Stimulated activated naive B cell treated with anti-CD40 and anti-IgM and Interleukin-4, amounts not matched to agents 10 μg/mL and 1 μg/mL and 100 μg/mL, for 72 hours (primary cell): ENCODE results near the gene MLPH.

Experiments
- ATAC-seq, 2 donors: fragments of 150-1000 bp; cut with Tn5 transposase; replicated peaks; 2 replicates each; pipeline ENCODE4 v1.10.0; 2021; ENCODE audit warnings: moderate library complexity in 1 of 2
- DNase-seq: peaks from one replicate; pipeline ENCODE4 v3.0.0; 2021
- H3K27ac Mint-ChIP-seq: one replicate; pipeline ENCODE4 v1.8.0; 2022; ENCODE audit warnings: mild to moderate bottlenecking, mixed read lengths
- H3K27me3 Mint-ChIP-seq, 2 donors: one replicate each; pipeline ENCODE4 v1.8.0; 2022; ENCODE audit warnings: mixed read lengths in 2 of 2
- H3K36me3 Mint-ChIP-seq, 2 donors: one replicate each; pipeline ENCODE4 v1.8.0; 2022; ENCODE audit warnings: mixed read lengths in 2 of 2, mild to moderate bottlenecking in 1 of 2
- H3K4me1 Mint-ChIP-seq, 2 donors: one replicate each; pipeline ENCODE4 v1.8.0; 2022; ENCODE audit warnings: mixed read lengths in 2 of 2, mild to moderate bottlenecking in 1 of 2
- H3K4me3 Mint-ChIP-seq, 2 donors: one replicate each; pipeline ENCODE4 v1.8.0; 2022; ENCODE audit warnings: mild to moderate bottlenecking in 2 of 2, mixed read lengths in 2 of 2, moderate library complexity in 1 of 2
- H3K9me3 Mint-ChIP-seq, 2 donors: one replicate each; pipeline ENCODE4 v1.8.0; 2022; ENCODE audit warnings: mixed read lengths in 2 of 2, mild to moderate bottlenecking in 1 of 2

Gene MLPH

DNA sequence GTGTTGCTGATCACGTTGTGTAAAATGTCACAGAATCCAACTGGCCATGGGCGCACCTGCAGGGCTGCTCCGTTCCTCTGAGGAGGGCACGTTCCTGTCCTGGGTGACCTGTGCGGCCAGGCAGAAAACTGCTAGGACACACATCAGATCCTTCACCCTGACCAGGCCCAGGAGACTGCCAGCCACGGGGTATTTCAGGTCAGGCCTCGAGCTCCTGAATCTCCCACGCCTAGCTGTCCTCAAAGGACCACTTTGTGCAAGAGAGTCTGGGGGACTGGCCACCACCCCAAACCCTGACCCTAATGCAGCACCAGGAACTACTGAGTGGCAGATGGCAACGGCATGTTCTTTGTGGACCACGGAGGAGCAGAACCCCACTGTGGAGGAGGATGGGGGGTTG lies 90.4 kb downstream of the MLPH start:
- H3K36me3 Mint-ChIP-seq, result no peaks in the 10 kb centered on the region

DNA sequence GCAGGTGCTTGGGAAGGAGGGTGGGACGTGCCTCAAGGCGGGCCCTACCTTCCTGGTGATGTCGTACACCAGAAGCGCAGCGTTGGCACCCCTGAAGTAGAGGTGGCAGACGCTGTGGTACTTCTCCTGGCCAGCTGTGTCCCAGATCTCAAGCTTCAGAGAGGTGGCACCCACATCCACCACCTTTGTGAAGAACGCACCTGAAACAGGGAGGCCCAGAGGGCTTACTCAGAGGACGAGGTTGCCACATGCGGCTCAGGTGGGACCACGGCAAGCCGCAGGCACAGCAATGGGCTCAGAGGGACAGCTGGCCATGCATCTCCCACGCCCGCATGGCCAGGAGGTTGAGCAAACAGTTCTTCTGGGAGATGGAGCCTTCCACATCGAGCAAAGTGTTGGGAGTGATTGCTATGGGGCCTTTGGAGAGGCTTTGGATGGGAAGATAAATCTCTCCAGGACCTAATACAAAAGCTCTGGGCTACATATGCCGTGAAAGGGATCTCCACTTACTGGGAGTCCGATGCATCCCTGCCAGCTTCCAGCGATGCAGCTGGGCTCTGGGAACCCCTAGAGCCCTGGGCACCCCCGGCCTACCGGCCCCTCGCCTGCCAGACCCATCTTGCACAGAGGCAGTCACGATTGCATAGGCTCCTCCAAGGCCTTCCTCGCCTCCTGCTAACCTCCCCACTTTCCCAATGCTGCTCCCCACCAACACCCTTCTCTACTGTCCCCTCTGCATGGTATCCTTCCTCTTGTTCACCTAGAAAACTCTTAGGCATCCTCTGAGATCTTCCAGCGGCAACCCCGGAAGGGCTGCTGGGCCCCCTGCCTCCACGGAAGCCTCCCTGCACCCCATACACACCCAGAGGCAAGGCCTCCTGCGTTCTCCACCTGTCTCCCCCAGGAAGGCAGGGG lies 91.2 kb downstream of the MLPH start:
- no peak for ATAC-seq
- Mint-ChIP-seq H3K4me1 (peaks cover 8 to 13% of the 10 kb centered on the region in 2 donors), H3K27me3 (no peaks in the 10 kb centered on the region), H3K27ac (no peak overlapping the region), H3K4me3 (no peak overlapping the region), H3K36me3 (no peaks in the 10 kb centered on the region), H3K9me3 (no peaks in the 10 kb centered on the region)
- no peak for DNase-seq

More for the DNA sequence above, 90.4 kb downstream of the MLPH start:
- Mint-ChIP-seq H3K4me3 (no peak overlapping the region), H3K4me1 (peaks cover 7 to 11% of the 10 kb centered on the region in 2 donors), H3K9me3 (no peaks in the 10 kb centered on the region), H3K27me3 (peaks cover 0 to 1% of the 10 kb centered on the region in 2 donors), H3K27ac (no peak overlapping the region)
- no peak for DNase-seq
- ATAC-seq, result no peak

DNA sequence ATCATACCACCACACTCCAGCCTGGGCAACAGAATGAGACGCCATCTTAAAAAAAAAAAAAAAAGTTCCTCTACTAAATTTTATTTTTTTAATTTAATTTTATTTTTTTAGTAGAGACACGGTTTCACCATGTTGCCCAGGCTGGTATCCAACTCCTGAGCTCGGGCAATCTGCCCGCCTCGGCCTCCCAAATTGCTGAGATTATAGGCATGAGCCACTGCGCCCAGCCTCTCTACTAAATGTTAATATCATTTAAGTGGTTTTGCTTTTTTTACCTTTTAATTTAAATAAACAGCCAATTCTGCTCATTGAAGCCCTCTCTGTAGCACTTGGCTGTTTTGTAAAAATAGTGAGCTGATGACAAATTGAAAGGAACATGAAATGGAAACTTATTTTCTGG lies 94.3 kb downstream of the MLPH start:
- Mint-ChIP-seq H3K9me3 (no peaks in the 10 kb centered on the region), H3K36me3 (no peaks in the 10 kb centered on the region), H3K4me1 (peaks cover 8 to 20% of the 10 kb centered on the region in 2 donors), H3K27ac (peak overlapping the region; percentile 33), H3K4me3 (peak overlapping the region; percentile 1 to 4), H3K27me3 (peaks cover 4 to 6% of the 10 kb centered on the region in 2 donors)
- no peak for ATAC-seq
- DNase-seq, result no peak

- Mint-ChIP-seq H3K4me1 (peaks cover 11 to 20% of the 10 kb centered on the region in 2 donors), H3K27me3 (peaks cover 6 to 8% of the 10 kb centered on the region in 2 donors), H3K36me3 (no peaks in the 10 kb centered on the region), H3K4me3 (peak overlapping the region; percentile 1 to 4), H3K27ac (peak overlapping the region; percentile 33), H3K9me3 (no peaks in the 10 kb centered on the region)
- ATAC-seq (peak; percentile 96 to 97), DNase-seq (peak; percentile 71)
These were observed 95.0 kb downstream of the MLPH start for GRCh38 chr2:237581751-237582746.

- ATAC-seq (no peak), DNase-seq (no peak)
- Mint-ChIP-seq H3K27ac (no peak overlapping the region), H3K4me3 (no peak overlapping the region), H3K27me3 (peaks cover 6 to 8% of the 10 kb centered on the region in 2 donors), H3K9me3 (no peaks in the 10 kb centered on the region), H3K4me1 (peaks cover 11 to 20% of the 10 kb centered on the region in 2 donors), H3K36me3 (no peaks in the 10 kb centered on the region)
These were observed 96.6 kb downstream of the MLPH start for GRCh38 chr2:237583385-237584295.

- Mint-ChIP-seq H3K27ac (no peak overlapping the region), H3K27me3 (peaks cover 6 to 14% of the 10 kb centered on the region in 2 donors), H3K4me3 (no peak overlapping the region), H3K4me1 (peaks cover 14 to 26% of the 10 kb centered on the region in 2 donors), H3K9me3 (no peaks in the 10 kb centered on the region), H3K36me3 (no peaks in the 10 kb centered on the region)
- no peak for DNase-seq
- ATAC-seq, result no peak
These were observed 98.7 kb downstream of the MLPH start for GRCh38 chr2:237585590-237586221.

DNA sequence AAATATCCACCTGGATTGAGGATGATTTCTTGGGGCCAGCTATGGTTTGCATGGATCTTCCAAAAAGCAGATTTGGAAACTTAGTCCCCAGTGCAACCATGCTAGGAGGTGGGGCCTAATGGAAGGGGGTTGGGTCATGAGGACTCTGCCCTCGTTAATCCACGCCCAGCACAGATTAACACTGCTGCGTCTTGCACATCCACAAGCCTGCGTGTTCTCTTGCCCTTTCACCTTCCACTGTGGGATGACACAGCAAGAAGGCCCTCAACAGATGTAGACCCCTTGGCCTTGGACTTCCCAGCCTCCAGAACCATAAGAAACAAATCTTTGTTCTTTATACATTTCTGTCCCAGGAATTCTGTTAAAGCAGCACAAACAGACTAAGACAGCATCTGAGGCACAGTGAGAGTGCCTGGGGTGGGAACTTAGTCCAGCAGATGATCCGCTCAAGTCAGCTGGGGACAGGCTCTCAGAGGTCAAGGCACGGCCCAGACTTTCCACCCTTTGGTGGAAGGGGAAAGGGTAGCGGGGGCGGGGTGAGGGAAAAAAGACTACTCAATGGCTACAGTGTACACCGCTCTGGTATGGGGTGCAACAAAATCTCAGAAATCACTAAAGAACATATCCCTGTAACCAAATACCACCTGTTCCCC lies 101.1 kb downstream of the MLPH start:
- Mint-ChIP-seq H3K4me3 (no peak overlapping the region), H3K27ac (no peak overlapping the region), H3K9me3 (no peaks in the 10 kb centered on the region), H3K36me3 (no peaks in the 10 kb centered on the region), H3K27me3 (peaks cover 6 to 19% of the 10 kb centered on the region in 2 donors), H3K4me1 (peaks cover 11 to 25% of the 10 kb centered on the region in 2 donors)
- no peak for DNase-seq
- no peak for ATAC-seq

GRCh38 chr2:237590272-237591140 lies 103.5 kb downstream of the MLPH start, which contains the start of gene RAB17:
Gene RAB17 (minus strand): TSS chr2:237590734. CDS start chr2:237586154, 4,580 bp downstream.
- Mint-ChIP-seq H3K4me3 (no peak within 1 kb of the TSS), H3K36me3 (no peaks in the 10 kb centered on the region), H3K27ac (no peak within 1 kb of the TSS), H3K9me3 (no peaks in the 10 kb centered on the region), H3K27me3 (peaks cover 0 to 15% of the 10 kb centered on the region in 2 donors), H3K4me1 (peaks cover 20 to 27% of the 10 kb centered on the region in 2 donors)
- peak; percentile 54 to 67 for ATAC-seq
- DNase-seq, result no peak

GRCh38 chr2:237591141-237591881 lies 104.3 kb downstream of the MLPH start:
- Mint-ChIP-seq H3K4me1 (peaks cover 20 to 27% of the 10 kb centered on the region in 2 donors), H3K36me3 (no peaks in the 10 kb centered on the region), H3K9me3 (no peaks in the 10 kb centered on the region), H3K27ac (no peak overlapping the region), H3K27me3 (peaks cover 0 to 15% of the 10 kb centered on the region in 2 donors), H3K4me3 (no peak overlapping the region)
- DNase-seq (no peak), ATAC-seq (peak in 1 of 2 donors; percentile 56)

- Mint-ChIP-seq H3K27ac (peak overlapping the region; percentile 25), H3K4me1 (peaks cover 20 to 34% of the 10 kb centered on the region in 2 donors)
- DNase-seq, result no peak
These were observed 105.5 kb downstream of the MLPH start for GRCh38 chr2:237592425-237592980.

GRCh38 chr2:237593036-237593435 lies 106.0 kb downstream of the MLPH start:
- H3K27ac Mint-ChIP-seq, result no peak overlapping the region
- H3K4me3 Mint-ChIP-seq, result no peak overlapping the region
- H3K4me1 Mint-ChIP-seq, result peaks cover 24 to 38% of the 10 kb centered on the region in 2 donors
- DNase-seq (no peak), ATAC-seq (no peak)
- no peaks in the 10 kb centered on the region for H3K9me3 Mint-ChIP-seq
- peaks cover 0 to 10% of the 10 kb centered on the region in 2 donors for H3K27me3 Mint-ChIP-seq
- H3K36me3 Mint-ChIP-seq, result no peaks in the 10 kb centered on the region

More at GRCh38 chr2:237592425-237592980, 105.5 kb downstream of the MLPH start:
- no peak for ATAC-seq
- no peaks in the 10 kb centered on the region for H3K36me3 Mint-ChIP-seq
- peaks cover 0 to 10% of the 10 kb centered on the region in 2 donors for H3K27me3 Mint-ChIP-seq
- no peaks in the 10 kb centered on the region for H3K9me3 Mint-ChIP-seq
- H3K4me3 Mint-ChIP-seq, result no peak overlapping the region
